ENCODE results near the gene FHOD3. TPM values are rescaled to one million over a fixed set of nuclear protein-coding genes. Genes with fewer than 3 reads are reported as not detected.

The FHOD3 gene
- total RNA-seq, 2 donors from 2014 or later, result not detected

DNA sequence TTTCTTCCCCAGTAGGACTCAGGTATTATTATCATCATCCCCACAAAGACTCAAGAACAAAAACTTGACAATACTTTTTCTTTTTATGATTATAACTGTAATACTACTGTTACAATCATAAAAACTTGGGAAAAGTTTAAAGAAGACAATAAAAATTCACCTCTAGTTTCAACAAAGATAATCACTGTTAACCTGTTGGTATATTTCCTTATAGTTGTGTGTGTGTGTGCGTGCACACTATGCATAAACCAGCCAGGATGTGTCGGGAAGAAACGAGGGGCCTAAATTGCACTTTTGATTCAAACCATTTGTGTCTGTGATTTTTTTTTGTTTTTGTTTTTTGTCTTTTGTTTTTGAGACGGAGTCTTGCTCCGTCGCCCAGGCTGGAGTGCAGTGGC lies 298.3 kb downstream of the FHOD3 start:
- Mint-ChIP-seq H3K36me3 (no peaks in the 10 kb centered on the region), H3K9me3 (no peaks in the 10 kb centered on the region), H3K27ac (peak overlapping the region in 1 of 2 donors; percentile 72)
- DNase-seq (ENCODE audit: low spot score in 2 of 2), result no peak
- ATAC-seq, result no peak

DNA sequence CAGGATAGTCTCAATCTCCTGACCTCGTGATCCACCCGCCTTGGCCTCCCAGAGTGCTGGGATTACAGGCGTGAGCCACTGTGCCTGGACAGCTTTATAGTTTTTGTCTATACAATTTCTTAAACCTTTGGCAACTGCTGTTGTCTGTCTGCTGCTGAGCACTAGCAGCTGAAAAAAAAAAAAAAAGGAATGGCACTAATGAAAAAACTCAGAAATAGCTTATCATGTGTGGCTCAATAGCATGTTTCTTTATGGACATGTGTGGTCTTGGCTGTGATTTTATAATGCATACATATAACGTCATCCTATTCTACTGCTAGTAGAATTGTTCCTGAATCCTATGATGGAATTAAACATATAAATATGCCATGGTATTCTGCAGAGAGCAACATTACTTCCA lies 300.1 kb downstream of the FHOD3 start:
- H3K9me3 Mint-ChIP-seq, result no peaks in the 10 kb centered on the region
- no peaks in the 10 kb centered on the region for H3K36me3 Mint-ChIP-seq
- ATAC-seq (no peak), DNase-seq (ENCODE audit: low spot score in 2 of 2) (no peak)
- H3K27ac Mint-ChIP-seq, result no peak overlapping the region

DNA sequence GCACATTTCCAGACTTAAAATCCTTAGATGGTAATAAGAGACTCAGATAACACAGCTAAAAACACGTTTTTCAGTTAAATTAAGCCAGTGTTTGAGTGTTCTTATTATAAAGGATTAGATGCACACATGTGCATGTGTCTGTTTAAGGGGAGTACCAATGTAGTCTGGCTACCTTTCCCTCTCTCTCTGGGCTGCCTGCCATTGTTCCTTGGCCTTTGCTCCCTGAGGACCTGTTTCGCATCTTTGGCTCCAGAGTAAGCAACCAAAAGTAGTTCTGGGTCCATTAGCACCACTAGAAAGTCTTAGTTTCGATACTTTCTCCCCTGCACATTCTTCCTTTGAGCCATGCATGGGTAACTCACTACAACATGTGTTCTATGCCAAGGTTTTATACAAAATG lies 303.0 kb downstream of the FHOD3 start:
- no peaks in the 10 kb centered on the region for H3K9me3 Mint-ChIP-seq
- H3K27ac Mint-ChIP-seq, result no peak overlapping the region
- ATAC-seq (no peak), DNase-seq (ENCODE audit: low spot score in 2 of 2) (no peak)
- H3K36me3 Mint-ChIP-seq, result no peaks in the 10 kb centered on the region

DNA sequence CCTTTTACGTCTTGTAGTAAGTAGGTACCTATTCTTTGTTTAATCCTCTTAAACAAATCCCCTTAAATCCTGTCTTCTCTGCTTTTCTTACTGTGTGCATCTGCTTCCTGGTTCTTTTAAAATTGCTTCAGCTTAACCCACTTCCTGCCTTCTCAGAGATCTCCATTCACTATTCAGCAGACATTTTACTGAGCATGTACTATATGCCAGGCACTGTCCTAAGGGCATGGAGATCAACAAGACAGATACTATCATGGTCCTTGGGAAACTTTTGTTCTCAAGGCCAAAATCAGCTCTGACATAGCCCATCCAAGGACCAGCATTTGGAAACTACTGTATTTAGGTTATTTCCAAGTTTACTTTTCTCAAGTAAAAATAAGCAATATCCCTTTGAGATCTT lies 303.8 kb downstream of the FHOD3 start:
- H3K27ac Mint-ChIP-seq, result no peak overlapping the region
- no peak for DNase-seq (ENCODE audit: low spot score in 2 of 2)
- no peaks in the 10 kb centered on the region for H3K9me3 Mint-ChIP-seq
- no peaks in the 10 kb centered on the region for H3K36me3 Mint-ChIP-seq
- no peak for ATAC-seq

DNA sequence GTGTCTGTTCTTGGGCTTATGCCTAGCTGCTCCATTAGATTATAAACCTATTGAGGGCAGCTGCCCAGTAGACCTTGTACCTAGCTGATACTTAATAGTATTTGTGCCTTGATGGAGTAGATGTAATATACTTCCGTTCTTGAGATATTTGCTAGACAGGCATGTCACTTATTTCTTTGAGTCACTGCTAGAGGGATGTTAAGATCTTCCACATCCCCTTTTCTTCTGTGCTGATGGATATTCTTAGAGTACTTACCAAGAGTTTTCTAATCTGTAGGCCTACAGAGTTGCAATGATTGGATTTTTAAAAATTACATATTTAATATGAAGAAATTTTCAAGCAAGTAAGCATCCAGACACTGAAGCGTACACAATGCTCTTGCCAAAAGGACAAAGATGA lies 304.6 kb downstream of the FHOD3 start:
- H3K36me3 Mint-ChIP-seq, result no peaks in the 10 kb centered on the region
- DNase-seq (ENCODE audit: low spot score in 2 of 2) (no peak), ATAC-seq (no peak)
- no peaks in the 10 kb centered on the region for H3K9me3 Mint-ChIP-seq
- no peak overlapping the region for H3K27ac Mint-ChIP-seq

DNA sequence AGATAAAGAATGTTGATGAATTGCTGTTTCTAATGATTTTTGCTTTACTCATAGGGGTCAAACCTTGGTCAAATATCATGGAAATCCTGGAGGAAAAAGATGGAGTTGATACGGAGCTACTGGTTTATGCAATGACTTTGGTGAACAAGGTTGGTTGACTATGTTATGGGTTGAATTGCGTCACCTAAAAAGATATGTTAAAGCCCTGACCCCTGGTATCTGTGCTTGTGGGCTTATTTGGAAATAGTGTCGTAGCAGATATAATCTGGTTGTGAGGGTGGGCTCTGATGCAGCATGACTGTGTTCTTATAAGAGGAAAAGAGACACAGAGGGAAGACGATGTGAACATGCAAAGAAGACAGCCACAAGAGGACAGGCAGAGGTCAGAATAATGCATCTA lies 305.1 kb downstream of the FHOD3 start:
- Mint-ChIP-seq H3K27ac (no peak overlapping the region), H3K9me3 (no peaks in the 10 kb centered on the region), H3K36me3 (no peaks in the 10 kb centered on the region)
- DNase-seq (ENCODE audit: low spot score in 2 of 2) (no peak), ATAC-seq (no peak)

DNA sequence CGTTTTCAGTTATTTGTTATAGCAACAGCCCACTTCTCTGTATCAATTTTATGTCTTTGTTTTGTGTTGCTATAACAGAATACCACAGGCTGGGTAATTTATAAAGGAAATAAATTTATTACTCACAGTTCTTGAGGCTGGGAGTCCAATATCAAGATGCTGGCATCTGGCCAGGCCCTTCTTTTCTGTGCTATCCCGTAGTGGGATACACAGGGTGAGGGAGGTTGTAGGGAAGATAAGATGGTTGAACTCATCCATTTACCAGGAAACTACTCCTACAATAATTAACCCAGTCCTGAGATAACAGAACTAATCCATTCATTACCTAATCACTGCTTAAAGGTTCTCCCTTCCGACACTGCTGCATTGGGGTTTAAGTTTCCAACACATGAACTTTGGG lies 310.6 kb downstream of the FHOD3 start:
- ATAC-seq, result no peak
- Mint-ChIP-seq H3K27ac (no peak overlapping the region), H3K36me3 (no peaks in the 10 kb centered on the region), H3K9me3 (no peaks in the 10 kb centered on the region)
- no peak for DNase-seq (ENCODE audit: low spot score in 2 of 2)

DNA sequence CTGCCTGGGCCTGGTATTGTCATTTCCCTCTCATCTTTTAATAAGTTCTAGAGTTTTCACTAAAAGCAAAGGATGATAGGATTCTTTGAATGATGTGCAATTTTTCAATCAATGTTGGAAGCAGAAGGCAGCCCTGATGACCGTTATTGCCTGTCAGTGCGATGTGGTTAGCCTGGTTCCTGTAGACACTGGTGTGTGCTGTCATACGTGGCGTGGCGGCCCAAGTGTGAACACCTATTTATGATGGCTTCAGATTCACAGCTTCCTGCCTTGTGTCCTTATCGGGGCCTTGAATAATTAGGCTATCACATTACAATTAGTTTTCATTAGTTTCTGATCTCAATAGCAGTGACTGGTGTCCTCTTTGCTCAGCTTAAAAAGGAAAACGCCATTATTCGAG lies 312.7 kb downstream of the FHOD3 start:
- Mint-ChIP-seq H3K27ac (no peak overlapping the region), H3K9me3 (peaks cover 0 to 5% of the 10 kb centered on the region in 2 donors), H3K36me3 (no peaks in the 10 kb centered on the region)
- ATAC-seq (no peak), DNase-seq (ENCODE audit: low spot score in 2 of 2) (no peak)

DNA sequence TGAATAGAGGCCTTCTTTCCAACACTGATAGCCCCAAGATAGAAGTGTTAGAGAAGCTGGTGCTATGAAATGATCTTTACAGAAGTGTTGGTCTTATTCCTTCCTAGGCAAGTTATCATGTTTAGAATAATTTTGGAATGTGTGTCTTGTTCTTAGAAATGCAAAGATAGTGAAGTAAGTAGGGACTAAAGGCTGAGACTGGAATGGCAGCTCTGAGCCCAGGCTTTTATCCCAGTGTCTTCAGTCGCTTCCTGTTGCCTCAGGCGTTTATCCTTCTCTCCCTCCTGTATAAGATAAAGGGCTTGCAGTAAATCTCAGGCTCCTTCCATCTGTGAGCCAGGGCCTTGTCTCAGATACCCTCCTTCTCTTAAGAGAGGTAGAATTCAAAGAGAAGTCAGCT lies 313.1 kb downstream of the FHOD3 start:
- DNase-seq (ENCODE audit: low spot score in 2 of 2) (no peak), ATAC-seq (no peak)
- Mint-ChIP-seq H3K36me3 (no peaks in the 10 kb centered on the region), H3K27ac (no peak overlapping the region), H3K9me3 (peaks cover 0 to 5% of the 10 kb centered on the region in 2 donors)

DNA sequence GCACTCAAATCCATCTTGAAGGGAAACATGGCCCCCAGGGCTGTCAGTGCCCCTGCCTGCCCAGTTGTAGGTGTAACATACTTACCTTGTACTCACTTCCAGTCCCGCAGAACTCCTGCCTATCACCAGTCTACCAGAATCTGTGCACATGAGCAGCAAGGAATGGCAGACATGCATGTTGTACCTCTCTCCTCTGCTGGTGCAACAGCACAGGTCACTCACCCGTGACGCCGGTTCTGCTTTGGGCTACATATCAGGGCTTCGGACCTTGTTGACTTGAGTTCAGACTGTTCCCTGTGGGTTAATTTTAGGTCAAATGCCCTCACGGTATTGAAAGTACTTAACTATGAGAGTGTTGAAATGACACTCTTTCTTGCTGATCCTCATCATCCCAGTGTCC lies 315.6 kb downstream of the FHOD3 start:
- DNase-seq (ENCODE audit: low spot score in 2 of 2), result no peak
- ATAC-seq, result no peak
- Mint-ChIP-seq H3K9me3 (peaks cover 0 to 5% of the 10 kb centered on the region in 2 donors), H3K36me3 (no peaks in the 10 kb centered on the region), H3K27ac (no peak overlapping the region)

DNA sequence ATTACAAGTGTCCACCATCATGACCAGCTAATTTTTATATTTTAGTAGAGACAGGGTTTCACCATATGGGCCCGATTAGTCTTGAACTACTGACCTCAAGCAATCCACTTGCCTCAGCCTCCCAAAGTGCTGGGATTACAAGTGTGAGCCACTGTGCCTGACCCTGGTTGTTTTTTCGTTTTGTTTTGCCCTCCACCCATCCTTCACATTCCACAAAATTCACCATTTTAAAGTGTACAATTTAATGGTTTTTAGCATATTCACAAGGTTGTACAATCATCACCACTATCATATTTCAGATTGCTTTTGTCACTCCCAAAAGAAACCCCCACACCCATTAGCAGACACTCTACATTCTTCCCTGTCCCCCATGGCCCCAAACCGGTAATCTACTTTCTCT lies 316.3 kb downstream of the FHOD3 start:
- ATAC-seq (no peak), DNase-seq (ENCODE audit: low spot score in 2 of 2) (no peak)
- Mint-ChIP-seq H3K36me3 (no peaks in the 10 kb centered on the region), H3K9me3 (peaks cover 0 to 5% of the 10 kb centered on the region in 2 donors), H3K27ac (no peak overlapping the region)

DNA sequence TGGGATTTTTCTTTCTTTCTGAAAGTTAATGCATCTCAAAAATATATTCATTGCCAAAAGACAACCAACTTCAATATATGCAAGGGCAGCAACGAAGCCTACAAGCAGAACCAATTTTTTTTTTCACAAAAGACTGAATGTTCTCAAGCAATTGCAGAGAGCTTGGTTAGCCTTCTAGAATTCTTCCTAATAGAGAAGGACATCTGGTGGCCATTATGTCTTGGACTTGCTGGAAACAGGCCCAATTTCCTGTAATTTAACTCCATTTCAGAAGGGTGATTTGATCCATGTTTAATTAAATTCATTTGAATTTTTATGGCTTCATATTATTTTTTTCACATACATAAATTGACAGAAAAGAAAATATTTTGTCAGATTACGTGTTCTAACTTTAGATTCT lies 323.3 kb downstream of the FHOD3 start:
- H3K9me3 Mint-ChIP-seq, result no peaks in the 10 kb centered on the region
- no peak for DNase-seq (ENCODE audit: low spot score in 2 of 2)
- ATAC-seq, result no peak
- H3K27ac Mint-ChIP-seq, result no peak overlapping the region
- H3K36me3 Mint-ChIP-seq, result no peaks in the 10 kb centered on the region

DNA sequence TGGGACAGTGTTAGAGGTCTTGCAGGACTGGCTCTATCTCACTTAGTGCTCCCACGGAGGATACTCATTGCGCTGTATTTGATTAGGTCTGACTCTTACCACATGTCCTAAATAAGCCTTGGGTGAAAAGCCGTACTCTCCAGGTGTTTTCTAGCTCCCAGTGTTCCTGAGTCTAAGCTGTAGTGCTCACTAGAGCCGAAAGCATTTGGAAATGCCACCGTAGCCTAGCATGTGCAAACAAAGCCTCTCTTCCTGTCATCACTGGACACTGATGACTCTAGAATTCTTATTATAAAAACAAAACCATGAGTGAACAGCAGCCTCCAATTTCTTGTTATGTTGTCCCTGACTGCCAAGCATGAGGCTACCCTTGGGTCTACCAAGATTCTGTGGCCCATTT lies 325.1 kb downstream of the FHOD3 start:
- ATAC-seq (no peak), DNase-seq (ENCODE audit: low spot score in 2 of 2) (no peak)
- Mint-ChIP-seq H3K9me3 (no peaks in the 10 kb centered on the region), H3K36me3 (no peaks in the 10 kb centered on the region), H3K27ac (no peak overlapping the region)

DNA sequence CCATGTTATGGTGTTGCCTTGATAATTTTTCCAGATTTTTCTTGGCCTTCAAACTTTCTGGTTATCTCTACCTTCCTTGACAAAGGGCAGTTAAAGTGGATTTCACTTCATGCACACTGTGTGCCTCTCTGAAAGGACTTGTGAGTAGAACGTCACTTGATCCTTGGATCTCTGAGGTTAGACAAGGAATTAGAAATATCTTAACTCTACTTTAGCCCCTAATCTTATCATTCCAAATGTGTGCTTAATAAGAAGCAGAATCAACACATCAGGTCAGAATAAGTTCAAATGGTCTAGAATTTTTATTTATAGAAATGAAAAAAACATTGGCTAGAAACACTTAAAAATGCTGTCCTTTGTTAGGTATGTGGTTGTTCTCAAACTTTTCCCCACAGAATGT lies 325.6 kb downstream of the FHOD3 start:
- no peaks in the 10 kb centered on the region for H3K9me3 Mint-ChIP-seq
- ATAC-seq, result no peak

DNA sequence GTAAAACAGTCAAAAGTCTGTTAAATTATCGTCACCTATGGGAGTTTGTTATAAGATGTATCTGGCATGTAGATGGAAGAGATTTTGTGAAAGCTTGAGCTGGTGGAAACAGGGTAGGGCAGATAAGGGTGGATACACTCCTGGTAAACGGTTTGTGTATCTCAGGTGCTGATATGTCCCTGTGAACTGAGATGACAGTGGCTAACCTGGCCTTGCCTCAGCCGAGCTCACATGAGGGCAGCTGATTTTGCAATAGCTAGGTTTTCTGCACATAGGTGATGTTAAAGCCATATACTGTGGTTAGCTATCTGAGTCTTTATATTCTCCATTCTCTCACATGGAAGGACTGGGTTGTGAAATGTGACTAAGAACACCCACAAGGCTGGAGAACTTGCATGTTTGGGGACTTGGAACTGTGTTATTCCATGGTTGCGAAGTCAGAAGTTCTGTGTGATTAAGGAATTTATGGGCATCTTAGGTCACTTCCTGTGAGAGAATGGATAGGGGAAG lies 326.2 kb downstream of the FHOD3 start:
- Mint-ChIP-seq H3K36me3 (no peaks in the 10 kb centered on the region), H3K27ac (no peak overlapping the region), H3K9me3 (no peaks in the 10 kb centered on the region)
- ATAC-seq (no peak), DNase-seq (ENCODE audit: low spot score in 2 of 2) (no peak)

More for the DNA sequence above, 325.6 kb downstream of the FHOD3 start:
- no peaks in the 10 kb centered on the region for H3K36me3 Mint-ChIP-seq
- DNase-seq (ENCODE audit: low spot score in 2 of 2), result no peak
- no peak overlapping the region for H3K27ac Mint-ChIP-seq

DNA sequence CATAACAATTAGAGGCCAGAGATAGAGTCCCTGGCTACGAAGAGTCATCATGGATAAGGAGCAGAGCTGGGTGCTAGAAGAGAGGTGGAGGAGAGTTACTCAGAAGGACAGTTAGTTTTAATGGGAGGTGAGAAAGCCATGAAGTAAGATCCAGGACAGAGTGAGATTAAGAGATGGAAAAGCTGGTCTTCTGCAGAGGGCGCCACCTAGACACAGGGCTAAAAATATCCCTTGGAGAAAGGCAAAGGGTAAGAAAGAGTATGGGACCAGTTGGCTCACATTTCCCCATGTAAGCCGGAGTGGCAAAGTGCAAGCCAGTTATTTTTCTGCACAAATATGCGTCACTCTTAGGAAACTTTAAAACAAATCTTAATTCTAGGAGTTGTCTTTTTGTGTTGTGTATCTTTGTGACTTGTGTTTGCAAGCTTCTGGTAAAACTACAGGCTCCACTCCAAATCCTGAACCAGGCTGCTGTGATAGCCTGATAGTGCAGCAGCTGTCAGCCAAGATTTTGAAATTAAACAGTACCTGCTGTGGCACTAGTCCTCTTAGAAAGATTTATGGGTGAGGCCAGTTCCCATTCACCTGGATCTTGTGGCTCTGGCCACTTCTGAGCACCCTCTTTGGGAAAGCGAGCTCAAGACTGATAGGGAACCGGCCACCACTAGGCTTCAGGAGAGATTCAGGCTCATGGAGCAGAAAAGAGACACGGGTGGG lies 327.1 kb downstream of the FHOD3 start:
- DNase-seq (ENCODE audit: low spot score in 2 of 2), result no peak
- H3K27ac Mint-ChIP-seq, result no peak overlapping the region
- ATAC-seq, result no peak
- H3K9me3 Mint-ChIP-seq, result no peaks in the 10 kb centered on the region
- H3K36me3 Mint-ChIP-seq, result no peaks in the 10 kb centered on the region

DNA sequence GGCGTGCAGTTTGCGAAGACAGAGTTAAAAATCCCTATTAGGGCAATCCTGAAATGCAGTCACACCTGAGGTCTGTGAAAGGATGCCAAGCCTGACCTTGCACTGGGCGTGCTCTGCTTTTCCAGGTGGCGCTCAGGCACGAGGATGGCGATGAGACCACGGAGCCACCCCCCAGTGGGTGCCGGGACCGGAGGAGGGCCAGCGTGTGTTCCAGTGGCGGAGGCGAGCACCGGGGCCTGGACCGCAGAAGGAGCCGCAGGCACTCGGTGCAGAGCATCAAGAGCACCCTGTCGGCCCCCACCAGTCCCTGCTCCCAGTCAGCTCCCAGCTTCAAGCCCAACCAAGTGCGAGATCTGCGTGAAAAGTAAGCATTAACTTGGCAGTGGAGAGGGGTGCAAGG lies 327.9 kb downstream of the FHOD3 start:
- no peaks in the 10 kb centered on the region for H3K36me3 Mint-ChIP-seq
- ATAC-seq (no peak), DNase-seq (ENCODE audit: low spot score in 2 of 2) (no peak)
- H3K9me3 Mint-ChIP-seq, result no peaks in the 10 kb centered on the region
- no peak overlapping the region for H3K27ac Mint-ChIP-seq

DNA sequence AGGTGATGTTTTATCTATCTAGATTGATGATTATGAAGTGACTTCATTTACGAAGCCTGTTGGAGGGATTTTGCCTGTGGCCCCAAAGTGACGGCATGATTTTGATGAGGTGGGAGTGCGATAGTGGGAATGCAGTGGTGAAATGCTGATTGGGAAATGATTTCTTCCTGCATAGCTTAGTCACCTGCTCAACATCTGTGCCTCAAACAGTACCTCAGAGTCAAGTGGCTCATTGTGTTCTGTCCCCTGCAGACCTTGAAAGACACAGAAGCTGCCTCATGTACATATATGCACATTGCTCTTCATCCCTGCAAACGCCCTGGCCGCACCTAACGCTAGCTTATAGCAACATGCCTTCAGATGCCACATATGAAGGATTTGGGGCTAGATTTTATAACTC lies 330.1 kb downstream of the FHOD3 start:
- ATAC-seq, result no peak

More for the DNA sequence above, 330.1 kb downstream of the FHOD3 start:
- H3K36me3 Mint-ChIP-seq, result no peaks in the 10 kb centered on the region
- H3K27ac Mint-ChIP-seq, result no peak overlapping the region
- DNase-seq (ENCODE audit: low spot score in 2 of 2), result no peak
- no peaks in the 10 kb centered on the region for H3K9me3 Mint-ChIP-seq
